Measurements from ENCODE around the gene DQX1. TPM values are rescaled to one million over a fixed set of nuclear protein-coding genes. Genes with fewer than 3 reads are reported as not detected.

The DQX1 gene
- total and polyA plus RNA-seq, 2 of the 8 experiments (the other 6 are each of a cell fraction or from before 2014, with no cell fraction given): 0.76 to 1.1 TPM

DNA sequence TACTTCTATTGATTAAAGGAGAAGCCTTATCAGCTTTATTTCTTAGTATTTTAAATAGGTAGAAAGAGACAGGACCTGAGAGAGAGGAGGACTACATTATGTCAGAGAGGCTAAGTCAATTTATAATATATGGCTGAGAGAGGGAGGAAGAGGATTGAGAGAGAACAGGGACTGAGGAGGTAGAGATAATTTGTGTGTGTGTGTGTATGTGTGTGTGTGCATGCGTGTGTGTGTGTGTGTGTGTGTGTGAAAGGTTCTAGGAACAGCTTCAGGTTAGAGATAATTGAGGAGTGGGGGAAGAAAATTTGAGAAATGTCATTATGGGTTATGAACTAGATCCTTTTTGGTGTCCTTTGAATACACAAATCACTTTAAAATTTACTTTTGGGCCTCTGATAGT, 43.7 kb upstream of the DQX1 start:
- no peak overlapping the region for H3K14ac ChIP-seq (ENCODE audit: insufficient read length)
- no peak overlapping the region for H2BK5ac ChIP-seq (ENCODE audit: low read depth, low read length)
- no peak overlapping the region for H3K4me2 ChIP-seq (ENCODE audit: insufficient read depth in 1 of 2, low read depth in 2 of 2, low read length in 2 of 2)
- no peak overlapping the region for H4K91ac ChIP-seq (replicated peaks; ENCODE audit: insufficient read length, low read length)
- peaks cover 2% of the 10 kb centered on the region; the same call in 1 of the 2 replicates for H3K23me2 ChIP-seq (ENCODE audit: low read depth, low read length)
- H3K4me1 ChIP-seq (replicated peaks in 1 of 4; ENCODE audit: control insufficient read depth in 3 of 4, insufficient read depth in 4 of 4, low read length in 3 of 4): no peaks in the 10 kb centered on the region
- no peaks in the 10 kb centered on the region for H3K79me2 ChIP-seq (ENCODE audit: control insufficient read depth in 1 of 2, insufficient read depth in 2 of 2, low read length in 2 of 2)
- no peak overlapping the region for H2BK120ac ChIP-seq (replicated peaks; ENCODE audit: low read depth, low read length)
- no peak overlapping the region for H3K23ac ChIP-seq (ENCODE audit: insufficient read length)
- ChIA-PET POLR2A (ENCODE audit: partially characterized antibody) (interaction anchor here (1.7 kb wide), 1 partner anchor 14 kb away, joined by 5 read pairs; no protein-coding TSS in a partner anchor), CTCF (ENCODE audit: partially characterized antibody) (interaction anchor here (4.4 kb wide), 1 partner anchor 17 kb away, joined by 24 read pairs; no protein-coding TSS in a partner anchor)
- no peak overlapping the region for H2AFZ ChIP-seq (ENCODE audit: low read length)
- no peaks in the 10 kb centered on the region for H4K20me1 ChIP-seq (replicated peaks in 1 of 2; ENCODE audit: control insufficient read depth in 1 of 2, insufficient read depth in 2 of 2, low read length in 2 of 2)
- H3K36me3 ChIP-seq (ENCODE audit: control insufficient read depth in 2 of 4, insufficient read depth in 4 of 4, low read length in 3 of 4): no peaks in the 10 kb centered on the region
- H2BK20ac ChIP-seq (ENCODE audit: low read length): no peak overlapping the region
- DNase-seq (ENCODE audit: low read depth in 1 of 2, low spot score in 2 of 2) (no peak), FAIRE-seq (no peak)
- no peak overlapping the region for H2AK5ac ChIP-seq (ENCODE audit: low read depth, low read length)
- 69% methylated on average over 1 of the region's 1 CpG; no CpG with 5 or more reads in 1 of the 2 experiments for WGBS, 2 experiments (ENCODE audit: extremely low coverage in 1 of 2, insufficient coverage in 1 of 2, insufficient read length in 1 of 2, insufficient replicate concordance in 2 of 2, low coverage in 1 of 2, low lambda C conversion rate in 2 of 2, missing lambda C conversion rate in 1 of 2)
- no peak overlapping the region for H2BK15ac ChIP-seq (ENCODE audit: low read length)
- H3K27ac ChIP-seq (ENCODE audit: low read depth, low read length): no peak overlapping the region
- no peak overlapping the region for H3K9ac ChIP-seq (replicated peaks in 1 of 4; ENCODE audit: extremely low read depth in 1 of 4, low read depth in 3 of 4, low read length in 3 of 4)
- H4K8ac ChIP-seq (ENCODE audit: extremely low read depth, insufficient read depth, low read length): no peak overlapping the region
- H2BK12ac ChIP-seq (ENCODE audit: low read depth, low read length): no peak overlapping the region
- no peak overlapping the region for H3K4me3 ChIP-seq (ENCODE audit: extremely low read depth in 1 of 4, insufficient read depth in 2 of 4, low read depth in 3 of 4, low read length in 4 of 4)
- no peak overlapping the region for H3K18ac ChIP-seq (ENCODE audit: extremely low read depth, low read length)
- H3K56ac ChIP-seq (replicated peaks; ENCODE audit: insufficient read length, low read depth, low read length): peak overlapping the region; percentile 90
- H3K27me3 ChIP-seq (replicated peaks in 1 of 4; ENCODE audit: control insufficient read depth in 3 of 4, extremely low read depth in 1 of 4, insufficient read depth in 3 of 4, low read length in 3 of 4): no peaks in the 10 kb centered on the region
- no peak overlapping the region for H4K5ac ChIP-seq (ENCODE audit: insufficient read length, low read depth, low read length)
- no peaks in the 10 kb centered on the region for H3K9me3 ChIP-seq (ENCODE audit: insufficient read depth in 2 of 2, low read depth in 1 of 2, low read length in 1 of 2)
- H3K79me1 ChIP-seq (ENCODE audit: low read depth, low read length): 0 out of 2 replicates have a peak, but pooled peaks cover 2% of the 10 kb centered on the region
- no peak overlapping the region for H3K4ac ChIP-seq (replicated peaks; ENCODE audit: insufficient read length, low read depth, low read length)
